Sigmoid colon (tissue), 4 donors: Measurements from ENCODE around the gene NRDE2.

Experiments
- CTCF ChIP-seq, 4 experiments: fragments of 450-650 bp in 3 of 4; fragments of 200-600 bp in 1 of 4; IDR thresholded peaks; one replicate each; pipeline ENCODE4 v1.5.1; 2016 to 2019; ENCODE audit warnings: antibody characterized with exemption in 4 of 4, mild to moderate bottlenecking in 3 of 4, moderate library complexity in 2 of 4
- POLR2A ChIP-seq, 2 donors: fragments of 450-650 bp; IDR thresholded peaks; one replicate each; pipeline ENCODE4 v1.6.1; 2016; ENCODE audit warnings: antibody characterized with exemption in 2 of 2, mild to moderate bottlenecking in 2 of 2, moderate library complexity in 2 of 2
- POLR2AphosphoS5 ChIP-seq, 4 donors: sonication (generic); formaldehyde crosslinking; IDR thresholded peaks; one replicate each; pipeline ENCODE4 v1.6.1; 2017; ENCODE audit warnings: antibody characterized with exemption in 4 of 4

- TF ChIP-seq POLR2AphosphoS5 (IDR thresholded peaks at IDR 0.05), result no peak
- TF ChIP-seq CTCF (IDR thresholded peaks at IDR 0.05), result no peak
- no peak for TF ChIP-seq POLR2A (IDR thresholded peaks at IDR 0.05)
These were observed 83.1 kb downstream of the NRDE2 start for GRCh38 chr14:90248594-90248993.
